Kidney capillary endothelial cell (primary cell): ENCODE results near the gene KCTD1.
"Not testable (repeated sequence)": the region's sequence is repeated elsewhere in the genome, so short reads cannot be mapped to it uniquely, and the experiment has no call there.

Source experiments
- DNase-seq: peaks from one replicate; pipeline ENCODE4 v3.0.0-alpha.2; 2018; ENCODE audit warnings: low spot score

Gene KCTD1

GRCh38 chr18:26457611-26458353 is 90.6 kb downstream of the KCTD1 start:
- no peak for DNase-seq

- no peak for DNase-seq
These were observed 91.2 kb downstream of the KCTD1 start for GRCh38 chr18:26457195-26457594.

- no peak for DNase-seq
These were observed 92.3 kb downstream of the KCTD1 start for GRCh38 chr18:26456070-26456491.

- DNase-seq: no peak
These were observed 92.7 kb downstream of the KCTD1 start for GRCh38 chr18:26455639-26456038.

- DNase-seq: no peak
These were observed 93.7 kb downstream of the KCTD1 start for GRCh38 chr18:26454616-26455015.

GRCh38 chr18:26454192-26454591 is 94.2 kb downstream of the KCTD1 start:
- DNase-seq: no peak

- DNase-seq: no peak
These were observed 94.9 kb downstream of the KCTD1 start for GRCh38 chr18:26453386-26453901.

GRCh38 chr18:26450989-26451682 is 97.2 kb downstream of the KCTD1 start:
- no peak for DNase-seq

GRCh38 chr18:26448714-26449159 is 99.6 kb downstream of the KCTD1 start:
- no peak for DNase-seq

- no peak for DNase-seq
These were observed 104.5 kb downstream of the KCTD1 start for GRCh38 chr18:26443853-26444252.

- DNase-seq: no peak
These were observed 106.2 kb downstream of the KCTD1 start for GRCh38 chr18:26442126-26442525.

- no peak for DNase-seq
These were observed 107.7 kb downstream of the KCTD1 start for GRCh38 chr18:26440644-26441043.

- DNase-seq: no peak
These were observed 108.8 kb downstream of the KCTD1 start for GRCh38 chr18:26439537-26439936.

GRCh38 chr18:26438980-26439379 is 109.4 kb downstream of the KCTD1 start:
- no peak for DNase-seq

GRCh38 chr18:26437634-26438033 is 110.7 kb downstream of the KCTD1 start:
- not testable (repeated sequence) for DNase-seq

GRCh38 chr18:26436176-26437051 is 111.9 kb downstream of the KCTD1 start:
- DNase-seq: no peak

- DNase-seq: no peak
These were observed 112.8 kb downstream of the KCTD1 start for GRCh38 chr18:26435415-26436095.

- DNase-seq: no peak
These were observed 113.5 kb downstream of the KCTD1 start for GRCh38 chr18:26434887-26435286.

GRCh38 chr18:26432651-26433424 is 115.5 kb downstream of the KCTD1 start:
- DNase-seq: no peak

- no peak for DNase-seq
These were observed 118.7 kb downstream of the KCTD1 start for GRCh38 chr18:26429535-26430226.
